ENCODE measurements around the gene RRAS2.

- TF ChIP-seq CTCF (conservative IDR thresholded peaks at IDR 0.05 in 1 of 2, IDR thresholded peaks at IDR 0.05 in 1 of 2; ENCODE audit: extremely low read depth in 1 of 2, insufficient read depth in 1 of 2, low read depth in 1 of 2, low read length in 2 of 2) (no peak), EZH2 (IDR thresholded peaks at IDR 0.05; ENCODE audit: borderline replicate concordance, low read length) (no peak)
Measured at GRCh38 chr11:14312736-14313438, 46.1 kb downstream of the RRAS2 start.
